Stimulated activated CD8-positive, alpha-beta memory T cell treated with anti-CD3 and anti-CD28 coated beads, Interleukin-4, amount 100 ng/mL, for 4 hours (primary cell): ENCODE results near the gene CDR2.
A peak's percentile ranks its signal among the peaks of the same experiment; 100 is the strongest.
"Not testable (repeated sequence)": the region's sequence is repeated elsewhere in the genome, so short reads cannot be mapped to it uniquely, and the experiment has no call there.

Source experiments
- DNase-seq, 2 donors: peaks; one replicate each; pipeline ENCODE4 v3.0.0-alpha.2; 2020; ENCODE audit warnings: low read depth in 2 of 2, low spot score in 1 of 2

The CDR2 gene

DNA sequence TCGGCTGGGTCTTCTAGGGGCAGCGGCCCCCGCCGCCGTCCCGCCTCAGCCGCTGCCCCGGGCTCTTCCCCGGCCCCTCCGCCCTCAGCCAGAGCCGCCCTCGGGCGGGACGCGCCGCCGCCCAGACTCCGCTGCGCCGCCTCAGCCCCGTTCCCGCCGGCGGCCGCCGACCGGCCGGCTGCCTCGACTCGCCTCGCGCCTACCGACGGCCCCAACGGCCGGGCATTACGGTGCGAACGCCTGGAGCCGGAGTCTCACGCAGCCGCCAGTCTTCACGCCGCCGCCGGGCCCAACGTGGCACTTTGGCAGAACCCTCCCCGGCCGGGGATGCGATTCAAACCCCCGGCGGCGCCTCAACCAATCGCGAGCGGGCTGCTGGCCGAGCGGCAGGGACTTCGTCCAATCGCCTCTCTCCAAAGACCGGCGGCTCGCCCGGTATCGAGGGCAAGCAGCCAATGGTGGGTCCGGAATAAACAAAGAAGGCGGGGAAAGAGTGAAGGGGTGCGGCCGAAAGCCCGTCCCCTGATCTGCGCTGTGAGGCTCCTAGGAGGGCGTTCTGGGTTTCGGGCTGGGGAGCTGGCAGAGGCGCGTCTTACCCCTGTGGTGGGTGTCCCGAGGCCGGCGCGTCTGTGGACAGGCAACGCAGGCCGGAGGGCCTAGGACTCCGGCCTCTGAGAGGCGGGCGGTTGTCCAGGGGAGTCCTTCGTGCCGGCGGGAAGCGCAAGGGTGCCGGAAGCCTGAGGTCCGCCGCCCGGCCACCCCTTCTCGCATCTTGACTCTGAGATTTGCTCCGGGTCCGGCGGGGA lies at the start of gene CDR2:
CDR2 (minus strand) TSS at position 309 of the 806 bp plus-strand sequence. CDS start 310 bp downstream, outside the sequence.
- peak; percentile 91 to 95 for DNase-seq

DNA sequence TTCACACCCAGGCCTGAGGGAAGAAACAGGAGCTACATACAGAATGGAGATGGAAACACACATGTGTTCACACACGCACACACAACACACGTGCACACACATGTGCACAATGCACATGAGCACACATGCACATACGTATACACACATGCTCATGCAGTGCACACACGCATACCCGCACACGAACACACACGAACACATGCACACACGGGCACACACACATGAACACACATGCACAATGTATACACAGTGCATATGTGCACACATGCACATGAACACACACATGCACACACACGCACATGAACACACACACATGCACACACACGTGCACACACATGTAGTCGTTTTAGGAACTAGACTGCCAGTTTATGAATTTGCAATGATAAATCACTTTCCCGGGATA lies 49.3 kb upstream of the CDR2 start:
- DNase-seq = no peak

DNA sequence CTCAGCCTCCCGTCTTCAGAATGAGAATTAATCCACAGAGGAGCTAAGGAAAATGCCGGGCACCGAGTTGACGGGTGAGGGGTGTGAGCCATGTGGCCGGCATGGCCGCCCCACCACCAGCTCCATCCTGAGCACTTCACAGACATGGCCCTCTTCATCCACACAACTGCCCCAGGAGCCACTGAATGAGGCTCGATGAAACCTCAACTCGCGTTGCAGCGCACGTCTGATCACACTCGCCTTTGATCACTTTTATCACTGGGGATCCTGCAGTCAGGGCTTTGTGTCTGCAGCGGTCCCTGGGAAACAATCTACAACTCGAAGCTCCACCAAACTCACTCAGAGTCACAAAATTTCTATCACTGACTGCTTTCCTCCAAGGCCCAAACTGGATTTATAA lies 46.7 kb upstream of the CDR2 start:
- DNase-seq = no peak

DNA sequence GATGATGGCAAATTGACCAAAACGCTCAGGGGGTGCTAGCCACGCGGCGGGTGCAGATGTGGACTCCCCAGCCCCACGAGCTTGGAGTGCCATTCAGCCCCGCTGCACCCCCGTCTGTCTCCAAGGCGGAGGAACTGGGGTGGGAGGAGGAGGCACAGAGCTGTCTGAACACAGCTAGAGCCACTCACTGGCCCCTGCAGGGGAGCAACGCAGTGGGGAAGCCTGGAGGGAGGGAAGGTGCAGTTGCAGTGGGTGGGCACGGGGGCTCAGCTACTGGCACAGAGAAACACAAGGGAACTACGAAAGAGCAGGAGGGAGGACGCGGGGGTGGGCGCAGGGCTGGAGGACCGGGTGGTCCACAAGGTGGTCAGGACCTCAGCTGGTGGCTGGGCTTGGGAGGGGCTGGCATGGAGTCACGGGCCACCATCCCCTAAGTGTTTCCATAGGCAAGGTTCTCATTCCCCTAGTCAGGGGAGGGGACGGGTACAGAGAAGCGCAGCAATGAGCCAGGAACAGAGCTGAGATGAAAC lies 46.3 kb upstream of the CDR2 start:
- DNase-seq = no peak

DNA sequence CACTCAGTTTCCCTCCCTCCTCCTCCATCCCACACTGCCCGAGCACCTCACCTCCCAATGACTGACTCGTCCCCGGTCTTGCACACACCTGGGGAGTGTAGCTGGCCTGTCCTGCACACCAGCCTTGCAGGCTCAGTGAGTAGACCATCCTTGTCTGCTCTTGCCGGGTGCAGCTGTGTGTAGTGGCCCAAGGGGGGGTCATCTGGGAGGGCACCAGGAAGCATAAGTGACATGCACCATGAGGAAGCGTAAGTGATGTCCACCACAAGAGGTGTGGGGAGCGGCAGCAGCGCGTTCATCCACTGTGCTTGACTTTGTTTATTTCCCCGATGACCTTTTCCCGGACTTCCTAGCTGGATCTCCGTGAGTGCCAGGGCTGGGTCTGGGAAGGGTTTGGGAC lies 45.5 kb upstream of the CDR2 start:
- no peak for DNase-seq

DNA sequence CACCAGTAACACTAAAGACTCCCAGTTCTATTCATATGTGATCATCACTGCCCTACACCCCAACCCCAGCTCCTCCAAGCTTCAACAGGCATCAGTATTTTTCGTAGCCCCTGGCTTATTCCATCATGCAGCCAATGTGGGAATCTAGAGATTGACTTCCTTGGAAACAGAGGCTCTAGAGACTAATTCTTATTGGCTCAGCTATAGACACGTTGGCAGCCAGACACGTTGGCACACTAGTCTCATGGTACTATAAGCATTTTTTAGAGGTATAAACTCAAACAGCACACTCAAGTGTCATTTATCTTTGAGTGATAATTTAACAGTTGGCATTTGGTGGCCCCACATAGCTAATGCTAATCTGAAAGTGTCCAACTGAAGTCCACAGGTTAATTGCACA lies 44.4 kb upstream of the CDR2 start:
- no peak for DNase-seq

DNA sequence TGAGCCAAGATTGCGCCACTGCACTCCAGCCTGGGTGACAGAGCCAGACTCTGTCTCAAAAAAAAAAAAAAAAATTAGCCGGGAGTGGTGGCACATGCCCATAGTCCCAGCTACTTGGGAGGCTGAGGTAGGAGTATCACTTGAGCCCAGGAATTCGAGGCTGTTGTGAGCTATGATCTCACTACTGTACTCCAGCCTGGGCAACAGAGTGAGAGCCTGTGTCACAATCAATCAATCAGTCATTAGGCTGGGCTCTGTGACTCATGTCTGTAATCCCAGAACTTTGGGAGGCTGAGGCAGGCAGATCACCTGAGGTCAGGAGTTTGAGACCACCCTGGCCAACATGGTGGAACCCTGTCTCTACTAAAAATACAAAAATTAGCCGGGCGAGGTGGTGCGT lies 43.4 kb upstream of the CDR2 start:
- DNase-seq = not testable (repeated sequence)

DNA sequence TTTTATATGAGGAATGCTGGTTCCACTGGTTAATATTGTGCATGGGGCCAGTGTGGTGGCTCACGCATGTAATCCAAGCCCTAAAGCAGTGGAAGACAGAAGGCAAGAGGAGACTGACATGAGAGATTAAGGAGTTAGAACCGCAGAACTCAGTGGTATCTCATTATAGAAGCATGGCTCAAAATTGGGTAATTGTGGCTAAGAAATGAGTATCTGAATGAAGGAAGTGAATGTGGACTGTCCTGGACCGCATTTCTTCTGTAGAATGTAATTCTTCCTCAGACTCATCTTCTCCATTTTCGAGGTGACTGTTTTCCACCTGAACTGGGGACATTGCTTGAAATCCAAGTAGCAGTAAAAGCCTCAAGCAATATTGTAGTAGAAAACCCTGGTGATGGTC lies 42.6 kb upstream of the CDR2 start:
- DNase-seq = no peak

DNA sequence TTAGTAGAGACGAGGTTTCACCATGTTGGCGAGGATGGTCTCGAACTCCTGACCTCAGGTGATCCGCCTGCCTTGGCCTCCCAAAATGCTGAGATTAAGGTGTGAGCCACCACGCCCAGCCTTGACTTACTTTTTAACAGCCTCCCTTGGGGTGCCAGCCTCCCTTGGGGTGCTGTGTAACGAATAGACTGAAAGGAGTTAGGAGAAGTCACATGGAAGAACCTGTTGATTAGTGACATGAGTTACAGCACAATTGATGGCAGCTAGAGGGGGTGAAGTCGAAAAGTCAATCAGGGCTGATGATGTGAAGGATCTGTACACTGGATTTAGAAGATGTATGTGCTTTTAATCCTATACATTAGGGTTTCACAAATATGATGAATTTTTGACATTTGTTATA lies 39.4 kb upstream of the CDR2 start:
- no peak for DNase-seq

DNA sequence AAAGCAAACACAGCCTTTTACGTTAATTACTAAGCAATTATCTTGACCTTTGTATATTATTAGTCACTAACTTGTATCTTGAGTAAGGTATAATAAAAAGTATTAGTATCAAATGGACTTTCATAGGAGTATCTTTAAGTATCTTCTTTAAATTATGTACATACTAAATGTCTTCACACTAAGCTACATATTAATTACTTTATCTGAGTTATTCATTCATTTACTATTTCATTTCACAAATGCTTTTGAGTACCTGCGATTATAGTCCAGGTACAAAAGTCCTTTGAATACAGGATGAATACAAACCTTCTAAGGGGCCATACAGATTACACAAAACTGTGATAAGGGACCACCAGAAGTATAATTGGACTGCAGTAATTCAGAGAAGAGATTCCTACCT lies 33.1 kb upstream of the CDR2 start:
- DNase-seq = no peak

DNA sequence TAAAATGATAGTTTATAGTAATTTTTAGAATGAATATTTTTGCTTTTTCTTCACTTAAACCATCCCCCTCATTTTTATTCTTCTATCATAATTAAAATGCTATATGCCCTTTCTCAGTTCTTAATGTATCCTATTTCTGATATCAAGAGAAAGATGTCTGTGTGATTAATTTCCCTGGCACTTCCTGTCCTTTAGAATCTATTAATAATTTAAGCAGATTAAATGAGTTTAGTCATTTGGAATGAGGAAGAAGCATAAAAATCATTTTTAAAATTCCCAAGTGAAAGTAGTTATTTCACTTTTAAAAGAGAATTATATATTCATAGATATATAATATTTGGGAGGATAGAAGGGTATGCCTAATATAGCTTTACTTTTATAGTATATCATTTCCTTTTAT lies 27.8 kb upstream of the CDR2 start:
- no peak for DNase-seq

DNA sequence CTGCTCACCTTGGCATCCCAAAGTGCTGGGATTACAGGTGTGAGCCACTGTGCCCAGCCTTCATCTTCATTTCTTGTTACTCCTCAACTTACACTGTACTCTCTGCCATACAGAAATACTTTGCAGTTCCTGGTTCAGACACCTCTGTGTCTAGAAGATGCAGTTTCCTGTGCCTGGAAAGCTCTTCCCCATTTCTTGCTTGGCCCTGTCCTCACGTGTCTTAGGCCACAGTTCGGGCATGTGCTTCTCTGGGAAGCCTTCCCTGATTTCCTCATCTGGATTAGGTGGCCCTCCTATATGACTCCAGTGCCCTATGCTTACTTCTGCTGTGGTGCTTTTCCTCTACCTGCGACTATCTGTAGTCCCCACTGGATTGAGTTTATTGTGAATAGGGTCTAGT lies 26.5 kb upstream of the CDR2 start:
- DNase-seq = no peak

DNA sequence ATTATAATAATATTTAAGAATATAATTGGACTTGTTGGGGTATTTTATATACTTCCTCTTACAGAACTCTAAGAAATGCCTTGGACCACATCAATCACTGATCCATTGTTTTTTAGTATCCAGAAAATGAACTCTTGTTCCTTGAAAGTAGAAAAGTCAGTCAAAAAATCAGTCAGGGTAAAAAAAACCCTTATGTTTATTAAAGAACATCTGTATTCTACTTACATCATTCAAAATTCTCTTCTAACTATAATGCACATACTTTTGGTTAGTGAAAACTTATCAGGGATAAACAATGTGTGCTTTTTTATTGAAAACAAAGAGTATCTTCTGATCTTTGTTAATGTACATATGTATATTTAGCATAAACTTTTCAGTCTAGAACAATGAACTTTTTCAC lies 23.5 kb upstream of the CDR2 start:
- DNase-seq = no peak

DNA sequence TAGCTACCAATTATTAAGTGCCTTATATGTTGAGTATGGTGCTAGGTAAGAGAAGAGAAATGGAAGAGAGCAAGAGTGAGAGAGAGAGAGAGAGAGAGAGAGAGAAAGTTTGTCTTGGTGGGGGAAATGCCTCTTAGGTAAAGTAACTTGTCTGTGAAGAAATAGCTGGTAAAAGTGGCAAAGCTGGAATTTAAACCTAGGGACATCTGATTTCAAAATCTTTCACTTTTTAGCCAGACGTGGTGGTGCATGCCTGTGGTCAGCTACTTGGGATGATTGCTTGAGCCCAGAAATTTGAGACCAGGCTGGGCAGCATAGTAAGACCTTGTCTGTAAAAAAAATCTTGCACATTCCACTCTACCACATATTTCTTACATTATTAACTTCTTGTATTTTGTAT lies 23.0 kb upstream of the CDR2 start:
- DNase-seq = no peak

DNA sequence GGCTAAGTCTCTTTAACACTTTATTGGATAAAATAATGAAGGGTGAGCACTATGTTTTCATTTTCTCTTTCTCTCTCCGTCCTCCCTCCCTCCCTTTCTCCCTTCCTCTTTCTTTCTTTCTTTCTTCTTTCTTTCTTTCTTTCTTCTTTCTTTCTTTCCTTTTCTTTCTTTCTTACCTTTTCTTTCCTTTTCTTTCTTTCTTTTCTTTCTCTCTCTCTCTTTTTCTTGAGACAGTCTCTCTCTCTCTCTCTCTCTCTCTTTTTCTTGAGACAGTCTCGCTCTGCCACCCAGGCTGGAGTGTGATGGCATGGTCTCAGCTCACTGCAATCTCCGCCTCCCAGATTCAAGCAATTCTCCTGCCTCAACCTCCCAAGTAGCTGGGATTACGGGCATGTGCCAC lies 21.5 kb upstream of the CDR2 start:
- no peak for DNase-seq

DNA sequence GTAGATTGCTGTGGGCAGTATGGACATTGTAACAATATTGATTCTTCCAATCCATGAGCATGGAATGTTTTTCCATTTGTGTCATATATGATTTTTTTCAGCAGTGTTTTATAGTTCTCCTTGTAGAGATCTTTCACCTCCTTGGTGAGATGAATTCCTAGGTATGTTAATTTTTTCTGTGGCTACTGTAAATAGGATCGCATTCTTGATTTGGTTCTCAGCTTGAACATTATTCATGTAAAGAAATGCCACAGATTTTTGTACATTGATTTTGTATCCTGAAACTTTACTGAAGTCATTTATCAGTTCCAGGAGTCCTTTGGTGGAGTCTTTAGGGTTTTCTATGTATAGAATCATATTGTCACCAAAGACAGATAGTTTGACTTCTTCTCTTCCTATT lies 19.7 kb upstream of the CDR2 start:
- DNase-seq = no peak

DNA sequence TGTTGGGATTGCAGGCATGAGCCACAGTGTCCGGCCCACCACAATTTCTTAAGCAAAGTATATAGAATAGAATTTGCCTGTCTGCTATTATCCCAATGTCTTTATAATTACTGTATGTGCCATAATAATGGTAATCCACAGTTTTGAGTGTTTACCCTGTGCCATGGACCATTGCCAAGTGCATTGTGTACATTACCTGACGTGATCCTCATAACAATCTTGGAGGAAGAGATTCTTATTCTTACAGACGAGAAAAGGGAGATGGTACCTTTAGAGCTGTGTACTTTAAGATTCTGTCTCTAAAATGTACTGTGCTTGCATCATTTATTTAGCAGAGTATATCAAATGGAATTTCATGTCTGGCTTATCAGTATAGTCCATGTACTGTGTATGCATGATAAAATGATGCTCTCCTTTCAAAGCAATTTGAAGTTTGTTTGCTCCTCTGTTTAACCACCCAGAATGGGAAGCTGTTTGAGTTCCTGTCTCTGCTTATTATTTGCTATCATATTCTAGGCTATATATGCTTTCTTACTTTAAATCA lies 13.8 kb upstream of the CDR2 start:
- no peak for DNase-seq

DNA sequence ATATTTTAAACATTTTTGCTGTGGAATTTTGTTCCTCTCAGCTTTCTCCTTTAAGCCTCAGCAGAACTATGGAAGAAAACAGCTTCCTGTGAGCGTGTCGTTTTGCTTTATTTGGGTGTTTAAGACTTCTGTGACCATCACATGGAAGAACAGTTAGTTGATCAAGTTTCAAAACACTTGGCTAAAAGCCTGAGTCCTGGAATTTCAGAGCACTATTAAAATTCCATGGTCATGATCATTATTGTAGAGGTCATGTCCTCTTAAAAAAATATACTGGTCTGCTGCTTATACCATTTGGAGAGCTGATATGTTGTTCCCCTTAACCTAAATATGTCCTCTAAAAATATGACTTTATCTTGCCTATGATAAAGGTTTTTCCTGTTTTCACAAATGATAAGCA lies 12.6 kb upstream of the CDR2 start:
- no peak for DNase-seq

DNA sequence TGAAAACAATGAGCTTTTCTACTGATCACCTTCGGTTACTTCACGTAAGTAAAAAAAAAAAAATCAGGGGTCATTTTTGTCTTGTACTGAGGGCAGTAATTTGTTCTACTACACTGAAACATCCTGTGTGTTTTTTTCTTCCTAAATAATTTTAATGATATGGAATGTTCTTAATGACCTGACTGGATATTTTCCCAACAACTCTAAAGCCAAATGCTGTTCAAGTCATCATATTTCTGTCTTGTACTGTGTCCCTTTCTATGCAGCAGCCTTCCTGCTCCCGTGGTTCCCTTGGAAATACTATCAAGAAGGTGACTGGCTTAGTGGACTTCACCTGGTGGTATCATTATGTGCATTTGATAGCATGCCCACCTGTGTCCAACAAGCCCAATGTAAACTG lies 10.8 kb upstream of the CDR2 start:
- no peak for DNase-seq

DNA sequence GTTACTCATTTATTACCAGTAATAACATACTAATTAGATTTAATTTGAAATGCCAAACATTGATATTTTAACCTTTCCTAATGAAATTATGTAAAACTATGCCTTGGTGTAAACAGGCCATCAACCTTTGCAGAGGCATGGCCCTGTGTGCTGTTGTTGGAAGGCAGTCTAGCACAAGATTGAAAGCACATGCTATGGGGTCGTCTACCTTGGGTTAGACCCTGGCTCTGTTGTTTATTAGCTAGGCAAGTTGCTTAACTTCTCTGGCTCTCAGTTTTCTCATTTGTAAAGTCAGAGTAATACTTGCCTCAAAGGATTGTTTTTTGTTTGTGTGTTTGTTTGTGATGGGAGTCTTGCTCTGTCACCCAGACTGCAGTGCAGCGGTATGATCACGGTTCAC lies 9.4 kb upstream of the CDR2 start:
- DNase-seq = no peak

DNA sequence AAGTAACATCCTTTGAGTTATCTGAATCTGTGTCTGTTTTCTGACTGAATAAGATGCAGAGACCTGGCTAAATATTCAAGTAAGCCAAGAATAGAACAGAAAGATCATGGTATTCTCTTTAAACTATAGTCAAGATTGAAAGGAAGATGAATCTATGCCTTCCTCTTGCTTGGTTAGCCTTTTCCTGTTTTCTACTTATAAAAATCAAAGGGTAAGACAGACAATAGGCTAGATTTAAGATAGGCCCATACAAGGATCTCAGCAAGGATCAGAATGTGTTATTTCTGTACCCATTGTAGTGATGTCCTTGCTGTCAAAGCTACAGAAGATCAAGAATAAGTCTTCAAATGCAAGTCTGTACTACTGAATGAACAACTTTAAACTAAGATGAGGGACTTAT lies 7.0 kb upstream of the CDR2 start:
- no peak for DNase-seq

DNA sequence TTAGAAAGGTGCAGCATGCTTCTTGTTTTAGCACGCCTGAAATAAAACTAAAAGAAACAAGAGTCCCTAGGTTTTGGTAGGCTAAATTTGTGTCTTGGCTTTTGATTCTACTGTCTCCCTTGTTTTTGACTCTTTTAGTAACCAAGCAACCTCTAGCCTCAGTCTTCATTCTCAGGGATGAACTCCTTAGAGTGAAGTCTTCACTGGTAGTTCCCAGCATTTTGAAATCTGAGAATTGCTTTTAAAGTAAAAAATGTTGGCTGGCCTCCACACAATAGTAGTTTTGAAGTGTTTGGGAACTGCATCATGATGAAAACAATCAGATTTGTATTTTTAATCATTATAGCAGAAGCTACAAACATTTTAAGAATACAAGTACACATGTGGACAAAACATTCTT lies 6.1 kb upstream of the CDR2 start:
- no peak for DNase-seq

DNA sequence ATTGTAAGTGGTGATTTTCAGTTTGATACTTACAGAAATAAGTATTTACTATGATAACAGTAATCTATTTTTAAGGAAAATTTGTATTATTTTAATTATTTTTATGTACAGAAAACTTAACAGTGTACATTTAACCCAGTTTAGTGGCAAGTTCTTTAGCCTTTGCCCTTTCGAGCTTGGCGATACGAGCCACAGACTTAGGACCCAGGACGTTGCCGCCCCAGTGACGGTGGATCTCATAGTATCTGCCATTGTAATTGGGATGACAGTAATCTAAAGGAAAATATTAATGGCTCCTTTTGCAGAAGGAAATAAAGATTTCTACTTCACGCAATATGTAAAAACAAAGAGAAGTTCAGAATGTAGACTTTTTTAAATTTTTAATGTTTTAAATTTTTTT lies 5.2 kb upstream of the CDR2 start:
- no peak for DNase-seq
